ENCODE results near the gene TXNDC5. TPM values are rescaled to one million over a fixed set of nuclear protein-coding genes. Genes with fewer than 3 reads are reported as not detected.

The TXNDC5 gene
- total RNA-seq, 1 donor: 365 TPM

GRCh38 chr6:7882505-7883257 is 27.9 kb downstream of the TXNDC5 start:
- TF ChIP-seq CTCF (IDR thresholded peaks at IDR 0.05; ENCODE audit: insufficient read depth, low read depth, low read length): no peak
- DNase-seq (ENCODE audit: low read depth): no peak
- no peak overlapping the region for H3K4me3 ChIP-seq (ENCODE audit: low read depth, low read length)

- TF ChIP-seq CTCF (IDR thresholded peaks at IDR 0.05; ENCODE audit: insufficient read depth, low read depth, low read length): no peak
- no peak for DNase-seq (ENCODE audit: low read depth)
- H3K4me3 ChIP-seq (ENCODE audit: low read depth, low read length): no peak overlapping the region
Measured at GRCh38 chr6:7881765-7882500, 28.7 kb downstream of the TXNDC5 start.

GRCh38 chr6:7880718-7881107 is 29.9 kb downstream of the TXNDC5 start:
- no peak for TF ChIP-seq CTCF (IDR thresholded peaks at IDR 0.05; ENCODE audit: insufficient read depth, low read depth, low read length)
- no peak for DNase-seq (ENCODE audit: low read depth)
- H3K4me3 ChIP-seq (ENCODE audit: low read depth, low read length): no peak overlapping the region

GRCh38 chr6:7879980-7880717 is 30.4 kb downstream of the TXNDC5 start:
- DNase-seq (ENCODE audit: low read depth): no peak
- H3K4me3 ChIP-seq (ENCODE audit: low read depth, low read length): no peak overlapping the region
- TF ChIP-seq CTCF (IDR thresholded peaks at IDR 0.05; ENCODE audit: insufficient read depth, low read depth, low read length): no peak

GRCh38 chr6:7879579-7879978 is 31.0 kb downstream of the TXNDC5 start:
- TF ChIP-seq CTCF (IDR thresholded peaks at IDR 0.05; ENCODE audit: insufficient read depth, low read depth, low read length): no peak
- H3K4me3 ChIP-seq (ENCODE audit: low read depth, low read length): no peak overlapping the region
- DNase-seq (ENCODE audit: low read depth): no peak

GRCh38 chr6:7879043-7879442 is 31.5 kb downstream of the TXNDC5 start:
- TF ChIP-seq CTCF (IDR thresholded peaks at IDR 0.05; ENCODE audit: insufficient read depth, low read depth, low read length): no peak
- no peak for DNase-seq (ENCODE audit: low read depth)
- no peak overlapping the region for H3K4me3 ChIP-seq (ENCODE audit: low read depth, low read length)

Data from fibroblast of villous mesenchyme (primary cell).